HUDEP-2 (cell line): Measurements from ENCODE around the gene MED13L.
"Not testable (repeated sequence)": the region's sequence is repeated elsewhere in the genome, so short reads cannot be mapped to it uniquely, and the experiment has no call there.

ENCODE experiments used
- DNase-seq, 76 experiments: peaks; one replicate each; lab custom pipeline; 2025; ENCODE audit not compliant: unreplicated experiment in 76 of 76; lab: John Stamatoyannopoulos, UW

Gene MED13L

GRCh38 chr12:116138364-116138763 lies 139.1 kb downstream of the MED13L start:
- no peak for DNase-seq

DNA sequence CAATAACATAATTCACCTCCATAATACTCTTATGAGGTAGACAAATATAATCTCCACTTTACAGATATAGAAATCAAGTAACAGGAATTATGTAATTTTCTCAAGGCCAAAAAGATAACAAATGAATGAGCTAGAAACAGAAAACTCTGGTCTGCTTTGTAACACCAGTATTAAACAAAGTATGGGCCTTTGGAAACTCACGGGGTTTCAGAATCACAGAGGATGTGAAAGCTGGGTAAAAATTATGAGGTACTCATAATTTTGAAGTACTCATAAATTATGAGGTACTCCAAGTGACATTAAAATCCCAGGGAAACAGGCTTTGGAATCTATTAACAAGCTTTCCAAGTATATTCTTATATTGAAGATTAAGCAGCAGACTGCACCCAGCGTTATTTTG lies 140.2 kb downstream of the MED13L start:
- no peak for DNase-seq

GRCh38 chr12:116136340-116136739 lies 141.2 kb downstream of the MED13L start:
- DNase-seq, result no peak

DNA sequence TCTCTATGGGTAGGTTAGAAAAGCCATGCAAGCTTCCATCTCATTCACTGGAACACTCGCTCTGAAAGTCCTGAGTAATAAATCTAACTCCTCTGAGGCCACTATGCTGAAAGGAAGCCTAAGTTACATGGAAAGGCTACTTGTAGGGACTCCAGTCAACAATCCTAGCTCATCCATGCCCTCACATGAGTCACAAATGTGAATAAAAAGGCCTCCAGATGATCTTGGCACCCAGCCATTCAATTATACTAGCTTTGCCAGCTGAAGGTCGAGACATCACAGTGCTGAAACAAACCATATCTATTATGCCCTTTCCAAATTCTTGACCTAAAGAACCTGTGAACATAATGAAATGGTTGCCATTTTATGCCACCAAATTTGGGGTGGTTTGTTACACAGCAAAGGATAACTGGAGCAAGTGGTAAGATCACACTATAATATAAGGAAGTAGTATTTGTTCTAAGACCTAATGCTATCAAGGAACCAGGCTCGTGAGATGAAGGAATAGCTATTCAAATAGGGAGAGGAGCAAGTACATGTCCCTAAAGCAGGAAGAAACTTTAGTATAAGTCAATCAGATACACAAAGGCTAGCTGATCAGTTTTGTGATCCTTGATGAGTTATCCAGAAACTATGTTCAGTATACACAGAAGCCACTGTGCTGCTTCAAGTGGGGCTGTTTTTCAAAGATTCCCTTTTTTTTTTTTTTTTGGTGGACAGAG lies 142.1 kb downstream of the MED13L start:
- peak in 33 of 76 experiments; percentile 4 to 50 (median 19) for DNase-seq

DNA sequence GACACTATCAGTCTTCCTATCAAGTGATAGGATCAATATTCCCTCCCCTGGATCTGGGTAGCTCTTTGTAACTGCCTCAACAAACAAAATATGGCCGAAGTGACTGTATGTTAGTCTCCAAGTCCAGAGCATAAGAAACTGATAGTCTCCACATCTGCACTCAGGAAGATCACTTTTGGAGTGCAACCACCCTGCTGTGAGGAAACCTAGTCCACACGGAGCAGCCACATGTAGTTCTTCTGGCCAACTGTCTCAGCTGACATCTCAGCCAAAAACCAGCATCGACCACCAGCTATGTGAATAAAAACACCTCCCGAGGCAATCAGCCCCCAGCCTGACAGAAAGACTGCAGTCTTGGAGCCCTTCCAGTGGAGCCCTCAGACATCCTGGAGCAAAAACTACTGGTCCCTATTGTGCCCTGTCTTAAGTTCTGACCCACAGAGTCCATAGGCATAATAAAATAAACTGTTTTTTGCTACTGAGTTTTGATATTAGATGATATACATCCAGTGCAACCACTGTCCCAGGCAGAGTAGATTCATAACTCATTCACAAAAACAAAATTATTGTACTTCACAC lies 143.8 kb downstream of the MED13L start:
- peak in 1 of 76 experiments; percentile 12 for DNase-seq

GRCh38 chr12:116133149-116133548 lies 144.3 kb downstream of the MED13L start:
- no peak for DNase-seq

GRCh38 chr12:116131987-116132386 lies 145.5 kb downstream of the MED13L start:
- DNase-seq, result not testable (repeated sequence)

DNA sequence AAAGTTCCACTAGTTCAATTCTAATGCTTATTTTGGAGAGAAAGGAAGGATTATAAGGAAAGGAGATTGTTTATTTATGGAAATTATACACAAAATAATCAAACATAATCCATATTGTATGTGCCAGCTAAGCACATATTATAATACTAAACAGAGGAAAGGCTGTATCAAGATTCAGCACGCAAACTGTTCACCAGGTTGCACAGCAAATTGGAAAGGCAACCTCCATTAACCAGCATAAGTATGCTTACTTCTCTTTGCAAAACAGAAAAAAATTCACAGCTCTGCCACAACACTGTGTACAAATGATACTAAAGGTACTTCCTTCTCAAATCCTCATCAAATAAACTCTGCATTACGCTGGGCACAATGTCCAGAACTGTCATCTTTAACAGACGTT lies 146.3 kb downstream of the MED13L start:
- no peak for DNase-seq

DNA sequence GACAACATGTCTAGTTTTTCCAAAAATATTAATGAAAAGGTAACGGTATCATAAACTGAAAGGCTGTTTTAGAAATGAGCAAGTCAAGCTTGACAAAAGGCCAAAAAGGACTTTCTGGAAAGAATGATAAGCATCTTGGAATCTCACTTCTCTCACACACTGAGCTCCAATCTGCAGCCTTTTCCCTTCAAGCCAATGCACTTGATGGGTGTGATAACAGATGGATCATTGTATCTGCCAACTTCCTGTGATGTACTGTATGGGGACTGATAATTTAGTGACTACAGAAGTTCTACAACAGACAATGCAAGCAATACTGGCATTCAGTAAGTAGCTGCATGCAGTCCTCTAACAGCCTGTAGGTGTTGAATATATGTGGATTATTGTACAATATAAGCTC lies 147.1 kb downstream of the MED13L start:
- peak in 21 of 76 experiments; percentile 11 to 71 (median 37) for DNase-seq

GRCh38 chr12:116128779-116129178 lies 148.7 kb downstream of the MED13L start:
- no peak for DNase-seq

DNA sequence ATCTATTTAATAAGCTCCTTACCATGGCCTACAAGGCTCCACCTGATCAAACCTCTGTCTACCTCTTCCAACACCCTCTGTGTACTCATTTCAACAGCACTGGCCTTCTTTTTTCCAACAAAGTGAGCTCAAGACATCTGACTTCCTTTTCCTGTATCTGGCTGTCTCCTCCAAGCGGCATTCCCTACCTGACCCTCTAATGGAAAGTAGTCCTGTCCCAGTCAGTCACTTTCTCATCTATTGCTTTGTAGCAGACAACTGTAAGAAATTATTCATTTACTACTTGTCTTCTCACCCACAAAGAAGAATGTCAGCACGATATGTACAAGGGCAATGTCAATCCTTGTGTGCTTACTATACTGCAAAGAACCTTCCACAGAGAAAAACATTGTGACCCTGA lies 149.6 kb downstream of the MED13L start:
- DNase-seq, result no peak

- no peak for DNase-seq
Measured at GRCh38 chr12:116126610-116127009, 150.9 kb downstream of the MED13L start.

DNA sequence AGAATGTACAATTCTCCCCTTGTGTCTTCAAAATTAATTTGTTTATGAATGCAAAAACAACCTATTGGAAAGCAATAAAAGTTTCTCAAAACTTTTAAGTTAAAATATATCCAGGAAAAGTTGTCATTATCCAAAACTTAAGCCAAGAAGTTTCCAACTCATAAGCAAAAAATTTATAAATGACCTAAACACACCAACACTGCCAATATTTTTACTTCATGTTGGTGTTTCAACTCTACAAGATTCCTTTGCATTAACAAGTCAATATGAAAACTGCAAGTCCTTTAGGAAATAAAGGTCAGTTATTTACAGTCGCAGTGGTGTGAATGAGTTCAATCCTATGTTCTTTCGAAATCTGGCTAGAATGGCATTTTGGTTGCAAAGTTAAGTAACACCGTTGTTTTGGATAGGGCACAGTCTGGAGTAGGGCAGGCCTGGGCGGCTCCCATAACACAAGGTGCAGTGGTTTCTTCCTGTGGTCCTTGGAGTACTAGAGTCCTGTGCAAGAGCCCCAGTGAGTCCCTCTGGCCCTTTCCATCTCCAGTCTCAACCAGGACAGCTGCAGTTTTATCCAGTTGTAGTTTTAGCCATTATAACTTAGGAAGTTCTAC lies 151.4 kb downstream of the MED13L start:
- DNase-seq, result peak in 1 of 76 experiments; percentile 9

- DNase-seq, result no peak
Measured at GRCh38 chr12:116125084-116125483, 152.4 kb downstream of the MED13L start.

GRCh38 chr12:116123451-116124258 lies 153.8 kb downstream of the MED13L start:
- peak in 42 of 76 experiments; percentile 3 to 66 (median 26) for DNase-seq

GRCh38 chr12:116122628-116123027 lies 154.9 kb downstream of the MED13L start:
- DNase-seq, result no peak

GRCh38 chr12:116121453-116121871 lies 156.0 kb downstream of the MED13L start:
- no peak for DNase-seq

- DNase-seq, result no peak
Measured at GRCh38 chr12:116116650-116117424, 160.7 kb downstream of the MED13L start.

- no peak for DNase-seq
Measured at GRCh38 chr12:116113398-116114130, 163.9 kb downstream of the MED13L start.

GRCh38 chr12:116106870-116107269 lies 170.6 kb downstream of the MED13L start:
- DNase-seq, result peak in 9 of 76 experiments; percentile 7 to 46 (median 19)
